GM21423 (cell line): ENCODE measurements around the gene SNRPD2.
A peak's percentile ranks its signal among the peaks of the same experiment; 100 is the strongest.
"Not testable (repeated sequence)": the region's sequence is repeated elsewhere in the genome, so short reads cannot be mapped to it uniquely, and the experiment has no call there.

Source experiments
- ATAC-seq: cut with Tn5 transposase; IDR thresholded peaks from one replicate; pipeline ENCODE4 v1.9.1; 2021; ENCODE audit warnings: mild to moderate bottlenecking, moderate library complexity; ENCODE audit not compliant: unreplicated experiment

The SNRPD2 gene

GRCh38 chr19:45691516-45692186, at the start of gene SNRPD2:
TSS of gene SNRPD2 (minus strand) at chr19:45691953. CDS start at chr19:45691888, 65 bp downstream.
- ATAC-seq: peak; percentile 48

GRCh38 chr19:45739498-45740439, 48.0 kb upstream of the SNRPD2 start:
- ATAC-seq: no peak

GRCh38 chr19:45733160-45733810, 41.5 kb upstream of the SNRPD2 start, which contains the start of gene MEIOSIN:
TSS of gene MEIOSIN (plus strand) at chr19:45733439. CDS start at chr19:45735377, 1,938 bp downstream.
- ATAC-seq: no peak

DNA sequence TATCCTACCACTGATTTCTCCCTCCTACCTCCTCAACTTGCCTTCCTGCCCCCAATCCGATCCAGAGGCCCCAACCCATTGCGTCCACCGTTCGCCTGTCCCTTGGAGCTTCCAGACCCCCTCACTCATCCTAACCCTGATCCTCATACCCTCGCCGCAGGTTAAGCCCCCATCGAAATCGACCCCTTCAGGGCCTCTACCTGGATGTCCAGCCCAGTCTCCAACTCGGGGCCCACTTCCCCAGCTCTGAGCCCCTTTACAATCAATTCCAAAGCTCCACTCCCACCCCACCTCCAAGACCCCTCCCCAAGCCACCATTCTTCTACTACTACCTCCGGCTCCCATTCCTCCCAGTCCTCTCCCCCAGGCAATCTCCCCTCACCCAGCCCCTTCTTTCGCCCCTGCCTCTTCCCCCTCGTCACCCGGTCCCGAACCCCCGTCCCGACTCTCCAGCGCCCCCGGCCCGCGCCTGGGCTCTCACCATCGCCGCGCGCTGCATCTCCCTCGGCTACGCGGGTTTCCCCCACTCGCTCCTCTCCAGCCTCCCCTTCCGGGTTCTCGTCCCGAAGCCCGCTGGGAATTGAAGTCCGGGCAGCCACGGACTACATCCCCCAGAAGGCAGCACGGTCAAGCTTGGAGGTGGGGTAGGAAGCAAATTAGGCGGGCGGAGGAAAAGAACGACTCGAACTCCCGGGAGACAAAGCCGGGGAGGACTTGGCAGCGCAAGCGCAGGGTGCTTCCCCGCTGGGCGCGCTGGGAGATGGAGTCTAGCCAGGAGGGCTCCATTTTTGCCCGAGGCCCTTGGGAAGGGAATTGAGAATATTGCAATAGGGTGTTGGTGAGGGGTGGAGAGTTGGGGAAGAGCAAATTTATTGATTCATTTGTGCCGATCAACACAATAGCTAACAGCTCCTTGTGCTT, 38.9 kb upstream of the SNRPD2 start, which contains the start of gene FBXO46:
Gene FBXO46, minus strand, starts transcription at position 529 of the 921 bp plus-strand sequence. CDS start 17,401 bp downstream, outside the sequence.
- peak; percentile 92 for ATAC-seq

DNA sequence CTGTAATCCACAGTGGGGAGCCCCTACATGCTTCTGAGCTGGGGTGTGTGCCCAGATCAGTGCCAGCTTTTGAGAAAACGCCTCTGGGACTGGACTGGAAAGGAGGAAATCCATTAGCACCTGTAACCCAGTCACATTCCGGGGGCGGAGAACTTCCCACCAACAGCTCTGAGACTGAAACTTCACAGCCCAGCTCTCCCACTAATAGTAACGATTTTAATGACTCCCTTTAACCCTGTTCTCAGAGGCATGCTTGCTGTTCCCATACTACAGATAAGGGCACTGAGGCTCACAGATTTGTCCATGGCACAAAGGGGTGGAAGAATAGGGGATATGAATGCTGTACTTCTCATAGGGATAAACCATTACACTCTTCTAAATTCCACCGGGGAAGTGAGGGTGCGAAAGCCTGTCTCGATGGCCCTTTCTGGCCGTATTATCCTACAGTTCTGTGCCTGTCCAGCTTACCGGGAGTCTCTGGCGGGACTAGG, 38.1 kb upstream of the SNRPD2 start:
- no peak for ATAC-seq

- ATAC-seq: not testable (repeated sequence)
Observed at GRCh38 chr19:45728683-45729082, 36.9 kb upstream of the SNRPD2 start.

GRCh38 chr19:45720065-45720464, 28.3 kb upstream of the SNRPD2 start:
- ATAC-seq: not testable (repeated sequence)

GRCh38 chr19:45717983-45718650, 26.4 kb upstream of the SNRPD2 start:
- ATAC-seq: no peak

DNA sequence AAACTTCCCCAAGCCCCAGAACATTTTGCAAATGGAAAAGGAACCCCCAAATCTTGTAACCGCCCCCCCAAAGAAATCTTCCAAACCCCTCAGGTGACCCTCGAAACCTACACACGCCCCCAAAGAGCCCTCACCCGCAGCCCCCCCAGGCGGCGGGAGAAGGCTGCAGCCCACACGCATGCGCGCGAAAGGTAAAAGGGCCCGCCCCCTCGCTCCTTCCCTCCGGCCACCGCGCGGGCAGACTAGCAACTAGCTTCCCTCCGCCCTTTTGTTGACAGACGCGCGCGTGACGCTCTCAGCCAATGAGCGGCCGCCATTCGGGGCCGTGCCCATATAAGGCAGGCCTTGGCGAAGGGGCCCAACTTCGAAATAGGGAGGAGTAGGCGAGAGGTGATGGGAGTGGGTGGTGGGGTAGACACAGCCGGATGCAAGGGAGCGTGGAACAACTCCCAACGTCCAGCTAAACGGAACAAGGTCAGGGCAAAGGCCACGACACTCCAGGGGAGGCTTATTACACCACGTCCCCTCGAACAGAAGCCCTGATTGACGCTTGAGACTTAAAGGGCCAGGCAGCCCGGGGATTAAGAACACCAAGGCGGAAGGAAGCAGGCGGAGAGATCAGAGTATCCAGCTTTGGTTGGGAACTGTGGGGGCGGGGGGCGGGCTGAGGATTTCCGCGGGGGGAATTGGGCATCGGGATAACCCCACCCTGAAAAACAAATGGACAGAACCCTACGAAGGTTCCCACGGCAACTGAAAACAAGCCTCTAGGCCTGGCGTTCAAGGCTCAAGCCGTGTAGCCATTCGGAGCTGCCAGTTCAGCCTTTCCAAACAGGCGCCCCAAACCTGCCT, 25.6 kb upstream of the SNRPD2 start:
- ATAC-seq: peak; percentile 90

- no peak for ATAC-seq
Observed at GRCh38 chr19:45716359-45717130, 24.8 kb upstream of the SNRPD2 start.

- ATAC-seq: no peak
Observed at GRCh38 chr19:45715139-45715538, 23.4 kb upstream of the SNRPD2 start.

DNA sequence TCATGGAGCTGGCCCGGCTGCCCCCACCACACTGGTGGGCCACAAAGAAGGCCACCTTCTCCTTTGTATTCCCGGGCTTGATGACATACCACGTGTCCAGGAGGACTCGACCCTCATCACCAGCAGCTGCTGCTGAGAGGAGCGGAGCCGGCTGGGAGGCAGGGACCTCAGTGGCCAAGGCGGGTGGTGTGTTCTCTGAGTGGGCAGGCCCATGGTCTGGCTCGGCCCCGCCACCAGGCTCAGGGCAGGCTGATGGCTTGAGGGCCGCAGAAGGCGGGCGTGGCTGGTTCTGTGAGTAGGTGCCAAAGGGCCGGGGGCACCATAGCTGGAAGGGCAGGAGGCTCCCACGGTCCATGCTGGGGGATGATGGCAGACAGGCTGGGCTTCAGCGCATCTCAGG, 21.4 kb upstream of the SNRPD2 start:
- no peak for ATAC-seq

DNA sequence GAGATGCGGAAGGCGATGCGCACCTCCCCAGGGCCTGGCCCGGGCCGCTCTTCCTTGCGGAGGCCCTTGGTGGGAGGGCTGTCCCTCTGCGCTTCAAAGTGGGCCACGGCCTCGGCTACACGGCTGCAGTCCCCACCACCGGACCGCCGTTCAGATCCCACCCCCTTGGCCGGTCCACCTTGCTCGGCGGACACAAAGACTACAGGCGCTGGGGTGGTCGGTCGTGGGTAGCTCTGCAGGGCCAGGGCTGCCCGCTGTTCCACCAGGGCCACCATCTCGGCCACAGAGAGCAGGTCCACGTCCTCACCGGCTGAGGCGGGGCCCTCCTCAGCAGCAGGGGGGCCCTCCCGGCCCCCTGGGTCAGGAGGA, 20.9 kb upstream of the SNRPD2 start:
- no peak for ATAC-seq

DNA sequence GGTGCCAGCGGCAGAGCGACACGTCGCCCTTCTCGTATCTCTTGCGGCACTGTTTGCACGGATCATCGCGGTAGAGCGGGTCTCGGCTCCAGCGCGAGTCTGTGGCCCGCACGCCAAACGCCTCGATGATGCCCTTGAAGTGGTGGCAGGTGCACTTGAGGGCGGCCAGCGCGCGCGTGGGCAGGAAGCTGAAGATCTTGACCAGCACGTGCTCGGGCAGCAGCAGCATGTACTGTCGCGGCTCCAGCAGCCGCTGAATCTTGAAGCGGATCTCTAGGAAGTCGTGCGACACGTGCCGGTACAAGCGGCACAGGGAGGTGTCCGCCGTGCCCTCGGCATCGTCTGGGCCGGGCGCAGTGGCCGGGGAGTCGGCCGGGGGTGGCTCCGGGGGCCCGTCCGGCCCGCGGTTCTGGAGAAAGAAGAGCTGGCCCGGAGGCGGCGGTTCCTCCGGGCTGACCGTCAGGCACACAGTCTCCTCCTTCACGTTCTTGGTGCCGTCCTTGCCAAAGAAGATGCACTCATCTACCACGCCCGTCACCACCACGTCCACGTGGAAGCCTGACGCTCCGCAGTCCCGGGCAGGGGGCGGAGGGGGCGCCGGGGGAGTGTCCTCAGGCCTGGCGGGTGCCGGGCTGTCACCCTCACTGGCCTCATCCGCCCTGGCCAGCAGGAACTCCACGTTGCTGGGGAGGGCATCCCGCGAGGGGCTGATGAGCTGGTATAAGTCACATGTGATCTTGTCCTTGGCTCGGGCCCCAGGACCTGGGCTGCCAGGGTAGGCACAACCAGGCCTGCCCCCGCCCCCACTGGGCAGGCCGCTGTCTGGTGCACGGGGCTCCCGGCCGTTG, 20.3 kb upstream of the SNRPD2 start:
- no peak for ATAC-seq

GRCh38 chr19:45710356-45711130, 18.8 kb upstream of the SNRPD2 start:
- ATAC-seq: no peak
